NCI-H1092 (cell line): ENCODE measurements around the gene SCAPER.
"Not testable (repeated sequence)": the region's sequence is repeated elsewhere in the genome, so short reads cannot be mapped to it uniquely, and the experiment has no call there.

Source experiments
- DNase-seq: peaks from one replicate; lab custom pipeline; 2025; lab: John Stamatoyannopoulos, UW

Gene SCAPER

GRCh38 chr15:76572983-76573314 lies 332.2 kb downstream of the SCAPER start:
- no peak for DNase-seq

- no peak for DNase-seq
Observed at GRCh38 chr15:76566276-76566675, 338.9 kb downstream of the SCAPER start.

- no peak for DNase-seq
Observed at GRCh38 chr15:76565366-76565765, 339.8 kb downstream of the SCAPER start.

- no peak for DNase-seq
Observed at GRCh38 chr15:76555247-76555646, 349.9 kb downstream of the SCAPER start.

- DNase-seq = no peak
Observed at GRCh38 chr15:76553564-76553963, 351.6 kb downstream of the SCAPER start.

- no peak for DNase-seq
Observed at GRCh38 chr15:76553102-76553501, 352.0 kb downstream of the SCAPER start.

GRCh38 chr15:76546805-76547204 lies 358.3 kb downstream of the SCAPER start:
- DNase-seq = no peak

GRCh38 chr15:76533995-76534394 lies 371.1 kb downstream of the SCAPER start:
- no peak for DNase-seq

- no peak for DNase-seq
Observed at GRCh38 chr15:76533060-76533820, 371.9 kb downstream of the SCAPER start.

GRCh38 chr15:76529911-76530310 lies 375.2 kb downstream of the SCAPER start:
- DNase-seq = no peak

GRCh38 chr15:76526111-76526510 lies 379.0 kb downstream of the SCAPER start:
- no peak for DNase-seq

- no peak for DNase-seq
Observed at GRCh38 chr15:76517910-76518309, 387.2 kb downstream of the SCAPER start.

- DNase-seq = peak; percentile 39
Observed at GRCh38 chr15:76514282-76514681, 390.9 kb downstream of the SCAPER start.

GRCh38 chr15:76512971-76513370 lies 392.2 kb downstream of the SCAPER start:
- DNase-seq = no peak

GRCh38 chr15:76510663-76511062 lies 394.5 kb downstream of the SCAPER start:
- not testable (repeated sequence) for DNase-seq

- no peak for DNase-seq
Observed at GRCh38 chr15:76503804-76504203, 401.3 kb downstream of the SCAPER start.

- no peak for DNase-seq
Observed at GRCh38 chr15:76503121-76503520, 402.0 kb downstream of the SCAPER start.

- no peak for DNase-seq
Observed at GRCh38 chr15:76502678-76503077, 402.5 kb downstream of the SCAPER start.

- not testable (repeated sequence) for DNase-seq
Observed at GRCh38 chr15:76502185-76502584, 403.0 kb downstream of the SCAPER start.

- DNase-seq = no peak
Observed at GRCh38 chr15:76501726-76502125, 403.4 kb downstream of the SCAPER start.

- no peak for DNase-seq
Observed at GRCh38 chr15:76501011-76501410, 404.1 kb downstream of the SCAPER start.

- DNase-seq = no peak
Observed at GRCh38 chr15:76495487-76495886, 409.7 kb downstream of the SCAPER start.

- DNase-seq = no peak
Observed at GRCh38 chr15:76492538-76492937, 412.6 kb downstream of the SCAPER start.

GRCh38 chr15:76483752-76484151 lies 421.4 kb downstream of the SCAPER start:
- DNase-seq = no peak
